Activated B cell treated with CpG ODN at 0.5 μM for 24 hours (primary cell): ENCODE results near the gene PXN. TPM values are rescaled to one million over a fixed set of nuclear protein-coding genes. Genes with fewer than 3 reads are reported as not detected.

ENCODE experiments used
- ATAC-seq: fragments of 200-7000 bp; cut with Tn5 transposase; one replicate; pipeline ENCODE4 v1.10.0; 2021; ENCODE audit warnings: low read depth, mild to moderate bottlenecking, moderate library complexity
- CTCF ChIA-PET: fragments of 350-600 bp; sonication (Branson Sonifier 250); formaldehyde crosslinking; loops from one replicate; lab custom pipeline; 2021; ENCODE audit warnings: antibody characterized with exemption; lab: Charles Lee
- POLR2A ChIA-PET: fragments of 350-600 bp; sonication (Branson Sonifier 250); formaldehyde crosslinking; loops from one replicate; lab custom pipeline; 2021; ENCODE audit warnings: antibody characterized with exemption; lab: Charles Lee
- DNase-seq: peaks from one replicate; pipeline ENCODE4 v3.0.0; 2022
- H3K27ac Mint-ChIP-seq: one replicate; pipeline ENCODE4 v1.8.0; 2020; ENCODE audit warnings: mixed read lengths
- H3K27me3 Mint-ChIP-seq: one replicate; pipeline ENCODE4 v1.8.0; 2021; ENCODE audit warnings: mixed read lengths
- H3K36me3 Mint-ChIP-seq: one replicate; pipeline ENCODE4 v1.8.0; 2021; ENCODE audit warnings: low read depth, mixed read lengths
- H3K4me1 Mint-ChIP-seq: one replicate; pipeline ENCODE4 v1.8.0; 2021; ENCODE audit warnings: mixed read lengths
- H3K4me3 Mint-ChIP-seq: one replicate; pipeline ENCODE4 v1.8.0; 2020; ENCODE audit warnings: mild to moderate bottlenecking, mixed read lengths
- H3K9me3 Mint-ChIP-seq: one replicate; pipeline ENCODE4 v1.8.0; 2020; ENCODE audit warnings: mixed read lengths
- intact Hi-C: fragments of 100-400 bp; cut with micrococcal nuclease; formaldehyde crosslinking; loops from one replicate; pipeline ENCODE4 v1.15.1; 2024
- total RNA-seq: library from RNA; stranded (reverse); gene quantifications from 2 replicates; pipeline ENCODE4 v1.2.3, GENCODE V29; 2022
- TF ChIP-seq, protein P1 (sequence below): fragments of 200-600 bp; IDR thresholded peaks from one replicate; pipeline ENCODE4 v1.8.0; 2022; ENCODE audit warnings: antibody characterized with exemption, mild to moderate bottlenecking

PXN gene
- total RNA-seq, 1 donor from 2014 or later: 1.7 TPM

DNA sequence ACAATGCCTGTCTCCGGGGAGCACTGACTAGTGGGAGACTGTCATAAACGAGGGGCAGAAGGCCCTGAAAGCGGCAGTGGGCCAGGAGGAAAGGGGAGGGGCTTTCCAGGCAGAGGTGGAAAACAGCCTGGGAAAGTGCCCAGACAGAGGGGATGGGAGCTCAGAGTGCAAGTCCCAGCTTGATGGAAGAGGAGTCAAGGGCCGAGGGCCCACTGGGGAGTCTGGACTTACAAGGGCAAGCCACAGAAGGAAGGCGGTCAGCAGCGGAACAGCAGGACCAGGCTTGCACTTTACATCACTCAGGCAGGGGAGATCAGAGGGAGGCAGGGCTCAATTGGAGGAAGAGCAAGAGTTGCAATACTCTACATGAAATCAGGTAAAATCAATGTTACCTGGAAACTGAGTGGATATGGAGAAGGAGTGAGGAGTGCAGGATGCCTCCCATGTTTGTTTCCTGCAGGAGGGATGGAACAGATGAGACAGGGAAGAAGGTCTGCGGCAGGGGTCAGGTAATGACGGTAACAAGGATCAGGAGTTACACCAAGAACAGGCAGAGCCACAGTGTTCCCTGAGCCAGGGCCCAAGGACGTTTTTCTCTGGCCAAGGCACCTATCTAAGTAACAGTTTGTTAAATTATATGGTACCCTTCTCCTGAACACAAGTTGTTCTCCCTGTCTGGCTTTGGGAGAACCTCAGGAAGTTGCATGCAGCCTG is 23.8 kb downstream of the PXN start:
- no peak overlapping the region for H3K4me3 Mint-ChIP-seq
- TF ChIP-seq, protein P1, sequence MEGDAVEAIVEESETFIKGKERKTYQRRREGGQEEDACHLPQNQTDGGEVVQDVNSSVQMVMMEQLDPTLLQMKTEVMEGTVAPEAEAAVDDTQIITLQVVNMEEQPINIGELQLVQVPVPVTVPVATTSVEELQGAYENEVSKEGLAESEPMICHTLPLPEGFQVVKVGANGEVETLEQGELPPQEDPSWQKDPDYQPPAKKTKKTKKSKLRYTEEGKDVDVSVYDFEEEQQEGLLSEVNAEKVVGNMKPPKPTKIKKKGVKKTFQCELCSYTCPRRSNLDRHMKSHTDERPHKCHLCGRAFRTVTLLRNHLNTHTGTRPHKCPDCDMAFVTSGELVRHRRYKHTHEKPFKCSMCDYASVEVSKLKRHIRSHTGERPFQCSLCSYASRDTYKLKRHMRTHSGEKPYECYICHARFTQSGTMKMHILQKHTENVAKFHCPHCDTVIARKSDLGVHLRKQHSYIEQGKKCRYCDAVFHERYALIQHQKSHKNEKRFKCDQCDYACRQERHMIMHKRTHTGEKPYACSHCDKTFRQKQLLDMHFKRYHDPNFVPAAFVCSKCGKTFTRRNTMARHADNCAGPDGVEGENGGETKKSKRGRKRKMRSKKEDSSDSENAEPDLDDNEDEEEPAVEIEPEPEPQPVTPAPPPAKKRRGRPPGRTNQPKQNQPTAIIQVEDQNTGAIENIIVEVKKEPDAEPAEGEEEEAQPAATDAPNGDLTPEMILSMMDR: no peak
- no peak overlapping the region for H3K27ac Mint-ChIP-seq
- DNase-seq: no peak
- CTCF ChIA-PET: interaction anchor here (0.9 to 2.2 kb wide), 3 partner anchors 14 to 24 kb away, joined by 3 to 8 read pairs (median 3); partner anchors contain the start of gene PXN
- POLR2A ChIA-PET: no interaction called here
- ATAC-seq: no peak
- no peaks in the 10 kb centered on the region for H3K9me3 Mint-ChIP-seq
- H3K27me3 Mint-ChIP-seq: peaks cover 54% of the 10 kb centered on the region
- intact Hi-C loops: no loop called here
- H3K4me1 Mint-ChIP-seq: no peaks in the 10 kb centered on the region
- H3K36me3 Mint-ChIP-seq: no peaks in the 10 kb centered on the region

DNA sequence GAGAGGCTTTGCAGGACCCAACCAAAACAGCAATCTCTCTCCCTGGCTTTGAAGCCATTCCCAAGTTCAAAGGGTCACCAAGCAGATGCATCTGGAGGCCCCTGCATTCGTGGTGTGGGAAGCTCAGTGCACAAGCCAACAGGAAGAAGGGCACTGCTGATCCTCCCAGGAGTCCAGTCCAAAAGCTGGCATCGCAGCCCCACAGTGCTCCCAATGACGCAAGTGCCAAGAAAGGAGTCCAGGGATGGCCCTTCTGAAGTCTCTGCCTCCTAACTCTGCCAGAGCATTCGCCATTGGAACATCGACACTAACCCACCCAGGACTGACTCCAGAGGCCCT is 25.1 kb downstream of the PXN start:
- Mint-ChIP-seq H3K9me3 (no peaks in the 10 kb centered on the region), H3K4me3 (no peak overlapping the region), H3K4me1 (no peaks in the 10 kb centered on the region), H3K36me3 (no peaks in the 10 kb centered on the region), H3K27me3 (peaks cover 62% of the 10 kb centered on the region), H3K27ac (no peak overlapping the region)
- intact Hi-C loops: no loop called here
- ChIA-PET CTCF (interaction anchor here (1.2 to 3.2 kb wide), 2 partner anchors 12 to 25 kb away, joined by 3 to 20 read pairs; partner anchors contain the start of gene PXN), POLR2A (interaction anchor here (0.6 to 2.4 kb wide), 4 partner anchors 9 to 60 kb away, joined by 3 to 15 read pairs (median 4); partner anchors contain the start of gene RNU4-2)
- DNase-seq: no peak
- TF ChIP-seq, protein P1: no peak
- no peak for ATAC-seq

DNA sequence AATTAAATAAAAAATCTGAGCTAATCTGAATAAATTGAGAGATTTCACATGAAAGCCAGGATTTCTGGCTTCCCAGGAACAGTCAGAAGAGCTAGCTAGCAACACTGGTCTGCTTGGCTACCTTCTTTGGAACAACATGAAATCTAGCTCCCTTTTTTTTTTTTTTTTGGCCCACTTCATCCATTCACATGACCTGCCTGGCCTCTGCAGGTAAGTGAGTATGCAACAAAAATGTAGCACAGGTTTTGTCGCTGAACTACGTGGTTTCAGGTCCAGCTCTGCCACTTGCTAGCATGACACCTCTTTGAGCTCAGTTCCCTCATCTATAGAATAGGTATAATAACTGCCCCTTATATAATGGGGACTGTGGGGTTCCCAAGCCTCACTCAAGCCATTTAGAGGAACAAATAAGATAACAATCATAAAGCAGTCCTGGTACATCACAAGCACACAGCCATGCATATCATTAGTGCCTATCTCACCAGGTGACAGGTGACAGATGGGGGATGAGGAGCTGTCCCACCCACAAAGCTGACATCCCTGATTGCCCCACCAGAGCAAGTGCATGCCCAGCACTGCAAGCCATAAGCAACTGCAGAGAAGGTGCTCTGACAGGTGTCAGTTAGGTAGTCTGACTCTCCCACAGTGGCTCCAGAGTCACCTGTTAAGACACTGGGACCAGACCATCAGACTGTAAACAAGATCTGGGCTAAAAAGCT is 25.6 kb downstream of the PXN start:
- Mint-ChIP-seq H3K4me1 (no peaks in the 10 kb centered on the region), H3K9me3 (no peaks in the 10 kb centered on the region), H3K36me3 (no peaks in the 10 kb centered on the region), H3K4me3 (no peak overlapping the region), H3K27ac (no peak overlapping the region), H3K27me3 (peaks cover 62% of the 10 kb centered on the region)
- intact Hi-C loops: no loop called here
- CTCF ChIA-PET: interaction anchor here (1.2 to 3.2 kb wide), 2 partner anchors 12 to 25 kb away, joined by 3 to 20 read pairs; partner anchors contain the start of gene PXN
- ATAC-seq (no peak), DNase-seq (no peak)
- POLR2A ChIA-PET: interaction anchor here (0.6 to 2.4 kb wide), 7 partner anchors 10 to 341 kb away, joined by 3 to 15 read pairs (median 4); partner anchors contain the start of genes POP5 and RNU4-2
- TF ChIP-seq, protein P1: no peak

DNA sequence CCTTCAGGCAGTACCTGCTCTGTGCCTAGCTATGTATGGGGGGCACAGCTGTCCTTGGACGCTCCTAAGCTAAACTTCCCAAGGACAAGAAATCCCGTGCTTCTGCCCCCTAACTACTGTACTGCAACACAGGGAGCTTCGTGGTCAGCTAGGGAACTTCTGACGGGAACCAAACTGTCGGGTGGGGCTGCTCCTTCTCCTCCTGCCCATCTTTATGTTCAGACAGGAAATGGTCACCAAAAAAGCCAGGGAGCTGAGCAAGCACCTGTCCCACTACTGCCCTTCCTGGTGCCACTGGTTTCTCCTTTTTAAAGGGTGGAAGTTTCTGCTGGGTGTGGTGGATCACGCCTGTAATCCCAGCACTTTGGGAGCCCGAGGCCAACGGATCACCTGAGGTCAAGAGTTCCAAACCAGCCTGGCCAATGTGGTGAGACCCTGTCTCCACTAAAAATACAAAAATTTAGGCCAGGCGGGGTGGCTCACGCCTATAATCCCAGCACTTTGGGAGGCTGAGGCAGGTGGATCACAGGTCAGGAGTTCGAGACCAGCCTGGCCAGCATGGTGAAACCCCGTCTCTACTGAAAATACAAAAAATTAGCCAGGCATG is 26.6 kb downstream of the PXN start:
- Mint-ChIP-seq H3K4me1 (no peaks in the 10 kb centered on the region), H3K9me3 (no peaks in the 10 kb centered on the region), H3K27me3 (peaks cover 67% of the 10 kb centered on the region), H3K36me3 (no peaks in the 10 kb centered on the region), H3K27ac (no peak overlapping the region), H3K4me3 (no peak overlapping the region)
- intact Hi-C loops: no loop called here
- CTCF ChIA-PET: interaction anchor here (1.6 to 3.2 kb wide), 2 partner anchors 11 to 27 kb away, joined by 4 to 20 read pairs; partner anchors contain the start of gene PXN
- DNase-seq (no peak), ATAC-seq (no peak)
- TF ChIP-seq, protein P1: no peak
- POLR2A ChIA-PET: interaction anchor here (0.6 to 2.4 kb wide), 4 partner anchors 11 to 342 kb away, joined by 3 to 15 read pairs (median 4); partner anchors contain the start of genes POP5, RNU4-2 and RPLP0
